ENCODE results near the gene SORCS1. TPM values are rescaled to one million over a fixed set of nuclear protein-coding genes. Genes with fewer than 3 reads are reported as not detected.

Gene SORCS1
- total RNA-seq, 1 donor from 2014 or later: 13.6 TPM

GRCh38 chr10:106903180-106903579 is 261.3 kb downstream of the SORCS1 start:
- Mint-ChIP-seq H3K4me1 (ENCODE audit: low read depth) (peaks cover 2% of the 10 kb centered on the region), H3K36me3 (ENCODE audit: insufficient read depth) (no peaks in the 10 kb centered on the region), H3K27me3 (no peaks in the 10 kb centered on the region), H3K9me3 (ENCODE audit: low read depth) (no peaks in the 10 kb centered on the region), H3K27ac (no peak overlapping the region), H3K4me3 (ENCODE audit: low read depth) (no peak overlapping the region)
- TF ChIP-seq, protein P1, sequence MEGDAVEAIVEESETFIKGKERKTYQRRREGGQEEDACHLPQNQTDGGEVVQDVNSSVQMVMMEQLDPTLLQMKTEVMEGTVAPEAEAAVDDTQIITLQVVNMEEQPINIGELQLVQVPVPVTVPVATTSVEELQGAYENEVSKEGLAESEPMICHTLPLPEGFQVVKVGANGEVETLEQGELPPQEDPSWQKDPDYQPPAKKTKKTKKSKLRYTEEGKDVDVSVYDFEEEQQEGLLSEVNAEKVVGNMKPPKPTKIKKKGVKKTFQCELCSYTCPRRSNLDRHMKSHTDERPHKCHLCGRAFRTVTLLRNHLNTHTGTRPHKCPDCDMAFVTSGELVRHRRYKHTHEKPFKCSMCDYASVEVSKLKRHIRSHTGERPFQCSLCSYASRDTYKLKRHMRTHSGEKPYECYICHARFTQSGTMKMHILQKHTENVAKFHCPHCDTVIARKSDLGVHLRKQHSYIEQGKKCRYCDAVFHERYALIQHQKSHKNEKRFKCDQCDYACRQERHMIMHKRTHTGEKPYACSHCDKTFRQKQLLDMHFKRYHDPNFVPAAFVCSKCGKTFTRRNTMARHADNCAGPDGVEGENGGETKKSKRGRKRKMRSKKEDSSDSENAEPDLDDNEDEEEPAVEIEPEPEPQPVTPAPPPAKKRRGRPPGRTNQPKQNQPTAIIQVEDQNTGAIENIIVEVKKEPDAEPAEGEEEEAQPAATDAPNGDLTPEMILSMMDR (IDR thresholded peaks at IDR 0.05; ENCODE audit: unreplicated experiment): no peak
- DNase-seq (ENCODE audit: low spot score, unreplicated experiment): no peak

GRCh38 chr10:106900016-106900652 is 264.4 kb downstream of the SORCS1 start:
- no peaks in the 10 kb centered on the region for H3K36me3 Mint-ChIP-seq (ENCODE audit: insufficient read depth)
- no peak for DNase-seq (ENCODE audit: low spot score, unreplicated experiment)
- H3K27ac Mint-ChIP-seq: no peak overlapping the region
- H3K9me3 Mint-ChIP-seq (ENCODE audit: low read depth): peaks cover 3% of the 10 kb centered on the region
- peaks cover 10% of the 10 kb centered on the region for H3K4me1 Mint-ChIP-seq (ENCODE audit: low read depth)
- H3K27me3 Mint-ChIP-seq: no peaks in the 10 kb centered on the region
- TF ChIP-seq, protein P1 (IDR thresholded peaks at IDR 0.05; ENCODE audit: unreplicated experiment): no peak
- H3K4me3 Mint-ChIP-seq (ENCODE audit: low read depth): no peak overlapping the region

DNA sequence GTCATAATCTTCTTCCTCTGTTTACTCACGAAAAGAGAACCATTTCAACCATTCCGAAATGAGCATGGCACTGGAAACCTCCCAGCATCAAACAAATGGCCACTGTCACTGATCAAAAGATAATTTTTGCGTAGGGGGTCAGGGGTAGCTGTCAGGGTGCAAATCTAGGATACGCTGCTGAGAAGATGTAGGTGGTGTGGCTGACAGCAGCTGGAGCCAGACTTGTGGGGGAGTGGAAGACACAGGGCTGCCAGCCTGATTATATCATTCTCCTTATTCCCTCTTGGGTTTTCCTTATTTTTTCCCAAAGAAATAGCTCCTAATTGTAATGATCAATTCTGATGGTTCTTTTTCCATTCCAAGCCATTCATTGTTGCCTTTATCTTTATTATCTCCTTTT is 266.1 kb downstream of the SORCS1 start:
- no peak overlapping the region for H3K4me3 Mint-ChIP-seq (ENCODE audit: low read depth)
- peaks cover 26% of the 10 kb centered on the region for H3K4me1 Mint-ChIP-seq (ENCODE audit: low read depth)
- H3K36me3 Mint-ChIP-seq (ENCODE audit: insufficient read depth): no peaks in the 10 kb centered on the region
- H3K9me3 Mint-ChIP-seq (ENCODE audit: low read depth): peaks cover 3% of the 10 kb centered on the region
- DNase-seq (ENCODE audit: low spot score, unreplicated experiment): no peak
- no peaks in the 10 kb centered on the region for H3K27me3 Mint-ChIP-seq
- TF ChIP-seq, protein P1 (IDR thresholded peaks at IDR 0.05; ENCODE audit: unreplicated experiment): no peak
- no peak overlapping the region for H3K27ac Mint-ChIP-seq

DNA sequence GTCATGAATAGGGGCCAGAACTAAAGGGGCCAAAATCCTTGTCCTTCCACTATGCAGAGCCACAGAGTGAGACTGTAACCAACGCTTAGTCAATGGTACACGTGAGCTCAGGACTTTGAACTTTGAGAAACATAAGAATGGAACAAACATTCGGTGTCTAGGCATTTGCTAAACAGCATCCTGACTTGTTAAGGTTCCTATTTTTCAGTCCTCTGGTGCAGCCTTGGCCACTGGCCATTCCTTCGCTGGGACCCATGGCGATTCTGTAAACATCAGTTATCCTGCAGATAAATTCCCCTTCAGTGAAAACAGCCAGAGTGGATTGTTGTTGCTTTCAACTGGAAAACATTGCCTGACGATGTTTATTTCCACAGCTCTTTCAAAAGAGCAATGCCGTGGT is 266.8 kb downstream of the SORCS1 start:
- DNase-seq (ENCODE audit: low spot score, unreplicated experiment): no peak
- Mint-ChIP-seq H3K9me3 (ENCODE audit: low read depth) (peaks cover 3% of the 10 kb centered on the region), H3K27me3 (no peaks in the 10 kb centered on the region), H3K27ac (no peak overlapping the region), H3K36me3 (ENCODE audit: insufficient read depth) (no peaks in the 10 kb centered on the region), H3K4me3 (ENCODE audit: low read depth) (no peak overlapping the region), H3K4me1 (ENCODE audit: low read depth) (peaks cover 26% of the 10 kb centered on the region)
- TF ChIP-seq, protein P1 (IDR thresholded peaks at IDR 0.05; ENCODE audit: unreplicated experiment): no peak

DNA sequence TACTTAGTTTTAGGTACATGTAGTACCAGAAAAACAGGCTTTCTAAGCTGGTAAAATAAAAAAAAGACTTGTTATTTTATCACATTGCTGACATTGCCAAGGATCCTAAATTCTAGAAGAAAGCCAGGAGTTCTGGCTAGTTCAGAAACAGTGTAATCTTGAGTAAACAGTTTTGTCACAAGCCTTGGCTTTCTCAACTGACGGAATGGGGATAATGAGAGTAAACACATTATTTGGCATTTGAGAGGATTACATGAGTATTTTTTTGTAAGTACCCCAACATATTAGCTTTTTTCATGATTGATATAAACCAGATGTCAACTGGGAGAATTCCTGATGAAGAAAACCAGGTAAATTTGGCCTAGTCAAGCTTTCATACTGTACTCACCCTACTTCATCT is 269.8 kb downstream of the SORCS1 start:
- Mint-ChIP-seq H3K27ac (no peak overlapping the region), H3K4me1 (ENCODE audit: low read depth) (peaks cover 29% of the 10 kb centered on the region), H3K4me3 (ENCODE audit: low read depth) (no peak overlapping the region), H3K36me3 (ENCODE audit: insufficient read depth) (no peaks in the 10 kb centered on the region), H3K27me3 (no peaks in the 10 kb centered on the region), H3K9me3 (ENCODE audit: low read depth) (peaks cover 5% of the 10 kb centered on the region)
- DNase-seq (ENCODE audit: low spot score, unreplicated experiment): no peak
- TF ChIP-seq, protein P1 (IDR thresholded peaks at IDR 0.05; ENCODE audit: unreplicated experiment): no peak
